ENCODE measurements around the gene LRRC71.

The LRRC71 gene

GRCh38 chr1:156949127-156949526 is 28.7 kb downstream of the LRRC71 start:
- DNase-seq: no peak

GRCh38 chr1:156951371-156951770 is 30.9 kb downstream of the LRRC71 start:
- no peak for DNase-seq

- no peak for DNase-seq
Measured at GRCh38 chr1:156953571-156953970, 33.1 kb downstream of the LRRC71 start.

- no peak for DNase-seq
Measured at GRCh38 chr1:156956333-156956732, 35.9 kb downstream of the LRRC71 start.

GRCh38 chr1:156957634-156958033 is 37.2 kb downstream of the LRRC71 start:
- DNase-seq: no peak

- no peak for DNase-seq
Measured at GRCh38 chr1:156958247-156958714, 37.8 kb downstream of the LRRC71 start.

- no peak for DNase-seq
Measured at GRCh38 chr1:156959414-156959813, 39.0 kb downstream of the LRRC71 start.

GRCh38 chr1:156959925-156960324 is 39.5 kb downstream of the LRRC71 start:
- DNase-seq: no peak

- DNase-seq: no peak
Measured at GRCh38 chr1:156961709-156962108, 41.3 kb downstream of the LRRC71 start.

- no peak for DNase-seq
Measured at GRCh38 chr1:156963621-156964020, 43.2 kb downstream of the LRRC71 start.

- DNase-seq: no peak
Measured at GRCh38 chr1:156964441-156964840, 44.0 kb downstream of the LRRC71 start.

- DNase-seq: no peak
Measured at GRCh38 chr1:156969496-156969895, 49.1 kb downstream of the LRRC71 start.

GRCh38 chr1:156970017-156970416 is 49.6 kb downstream of the LRRC71 start:
- DNase-seq: peak; percentile 3

GRCh38 chr1:156973417-156973816 is 53.0 kb downstream of the LRRC71 start:
- DNase-seq: no peak

- no peak for DNase-seq
Measured at GRCh38 chr1:156975084-156975483, 54.7 kb downstream of the LRRC71 start.

- DNase-seq: no peak
Measured at GRCh38 chr1:156980551-156980950, 60.1 kb downstream of the LRRC71 start.
